ENCODE measurements around the gene HTRA2.

HTRA2 gene

GRCh38 chr2:74516650-74517049 is 13.1 kb upstream of the HTRA2 start:
- DNase-seq: no peak

- no peak for DNase-seq
Observed at GRCh38 chr2:74522516-74522915, 7.2 kb upstream of the HTRA2 start.

- DNase-seq: no peak
Observed at GRCh38 chr2:74524005-74524404, 5.7 kb upstream of the HTRA2 start.

GRCh38 chr2:74524955-74525716 is 4.6 kb upstream of the HTRA2 start:
- no peak for DNase-seq

- peak; percentile 27 for DNase-seq
Observed at GRCh38 chr2:74525717-74526648, 3.8 kb upstream of the HTRA2 start, which contains the start of gene DQX1. TSS of gene DQX1 (minus strand) at chr2:74526231. CDS start at chr2:74525729, 502 bp downstream.

GRCh38 chr2:74526649-74527230 is 3.0 kb upstream of the HTRA2 start:
- DNase-seq: no peak

GRCh38 chr2:74527741-74528140 is 2.0 kb upstream of the HTRA2 start:
- DNase-seq: no peak

- DNase-seq: no peak
Observed at GRCh38 chr2:74528600-74529356, 955 bp upstream of the HTRA2 start.

- DNase-seq: peak; percentile 15
Observed at GRCh38 chr2:74530239-74531187, 780 bp downstream of the HTRA2 start.

GRCh38 chr2:74531666-74532065 is 1.9 kb downstream of the HTRA2 start:
- no peak for DNase-seq

GRCh38 chr2:74532222-74532621 is 2.5 kb downstream of the HTRA2 start:
- peak; percentile 40 for DNase-seq

GRCh38 chr2:74533464-74533863 is 3.7 kb downstream of the HTRA2 start:
- no peak for DNase-seq

GRCh38 chr2:74534411-74534810 is 4.7 kb downstream of the HTRA2 start:
- no peak for DNase-seq

GRCh38 chr2:74535440-74535965 is 5.8 kb downstream of the HTRA2 start:
- no peak for DNase-seq

- no peak for DNase-seq
Observed at GRCh38 chr2:74536166-74536950, 6.6 kb downstream of the HTRA2 start.

- DNase-seq: no peak
Observed at GRCh38 chr2:74537140-74537539, 7.4 kb downstream of the HTRA2 start.

GRCh38 chr2:74538881-74539339 is 9.2 kb downstream of the HTRA2 start:
- no peak for DNase-seq

GRCh38 chr2:74540291-74540690 is 10.6 kb downstream of the HTRA2 start:
- no peak for DNase-seq

- no peak for DNase-seq
Observed at GRCh38 chr2:74542978-74543377, 13.2 kb downstream of the HTRA2 start.

- DNase-seq: no peak
Observed at GRCh38 chr2:74544634-74545033, 14.9 kb downstream of the HTRA2 start.

Measured in NCI-H2227 treated with DMSO at 0.1 percent for 48 hours (cell line).